HepG2 (cell line): ENCODE measurements around the gene INTS1. TPM values are rescaled to one million over a fixed set of nuclear protein-coding genes. Genes with fewer than 3 reads are reported as not detected.

ENCODE experiments used
- DZIP1 ChIP-seq: sonication (generic); formaldehyde crosslinking; IDR thresholded peaks from 2 replicates; pipeline ENCODE4 v1.5.0; 2020; ENCODE audit warnings: mild to moderate bottlenecking, missing genetic modification reagents
- ELF3 ChIP-seq: IDR thresholded peaks from 2 replicates; pipeline ENCODE4 v1.6.1; 2016; ENCODE audit warnings: missing genetic modification reagents, missing compliant biosample characterization
- JDP2 ChIP-seq: sonication (generic); formaldehyde crosslinking; IDR thresholded peaks from 2 replicates; pipeline ENCODE4 v1.8.1; 2022; ENCODE audit warnings: missing genetic modification reagents, borderline replicate concordance
- MAFG ChIP-seq: sonication (generic); formaldehyde crosslinking; IDR thresholded peaks from 2 replicates; pipeline ENCODE4 v1.5.1; 2020; ENCODE audit warnings: mild to moderate bottlenecking, missing genetic modification reagents
- MAZ ChIP-seq, 2 experiments: sonication (generic) in 1 of 2; formaldehyde crosslinking in 1 of 2; IDR thresholded peaks; 2 replicates each; pipeline versions ENCODE4 v1.5.0 to v1.6.1; 2012 to 2020; ENCODE audit warnings: low read depth in 2 of 2, mild to moderate bottlenecking in 2 of 2, borderline replicate concordance in 1 of 2, improper control_type of control experiment in 1 of 2, low read length in 1 of 2, missing genetic modification reagents in 1 of 2, moderate library complexity in 1 of 2
- MTERF4 ChIP-seq: sonication (generic); formaldehyde crosslinking; IDR thresholded peaks from 2 replicates; pipeline ENCODE4 v1.8.0; 2023; ENCODE audit warnings: mild to moderate bottlenecking, missing genetic modification reagents
- NFYC ChIP-seq: IDR thresholded peaks from 2 replicates; pipeline ENCODE4 v1.6.1; 2016; ENCODE audit warnings: missing genetic modification reagents, missing compliant biosample characterization
- POGK ChIP-seq: sonication (generic); formaldehyde crosslinking; conservative IDR thresholded peaks from 2 replicates; pipeline ENCODE4 v1.8.0; 2022; ENCODE audit warnings: mild to moderate bottlenecking, moderate library complexity, missing genetic modification reagents
- SALL1 ChIP-seq: sonication (generic); formaldehyde crosslinking; IDR thresholded peaks from 2 replicates; pipeline ENCODE4 v1.8.0; 2022; ENCODE audit warnings: mild to moderate bottlenecking, missing genetic modification reagents
- ZBTB44 ChIP-seq: sonication (generic); formaldehyde crosslinking; IDR thresholded peaks from 2 replicates; pipeline ENCODE4 v1.4.0; 2020; ENCODE audit warnings: missing genetic modification reagents
- ZFP82 ChIP-seq: sonication (generic); formaldehyde crosslinking; IDR thresholded peaks from 2 replicates; pipeline ENCODE4 v1.5.1; 2020; ENCODE audit warnings: mild to moderate bottlenecking, missing genetic modification reagents, borderline replicate concordance
- ZGPAT ChIP-seq: IDR thresholded peaks from 2 replicates; pipeline ENCODE4 v1.6.1; 2016; ENCODE audit warnings: mild to moderate bottlenecking
- ZNF383 ChIP-seq: sonication (generic); formaldehyde crosslinking; IDR thresholded peaks from 2 replicates; pipeline ENCODE4 v1.4.0; 2020; ENCODE audit warnings: missing genetic modification reagents, mild to moderate bottlenecking, borderline replicate concordance
- ZNF567 ChIP-seq: sonication (generic); formaldehyde crosslinking; IDR thresholded peaks from 2 replicates; pipeline ENCODE4 v1.8.1; 2023; ENCODE audit warnings: mild to moderate bottlenecking, missing genetic modification reagents, borderline replicate concordance
- ZNF639 ChIP-seq: conservative IDR thresholded peaks from 2 replicates; pipeline ENCODE4 v1.6.1; 2018; ENCODE audit warnings: missing genetic modification reagents
- polyA plus RNA-seq, 8 experiments: library from polyadenylated mRNA; depleted of rRNA in 3 of 8; stranded (reverse) in 7 of 8; unstranded in 1 of 8; fragments of >200 nt; fragmentation: Illumina TruSeq in 4 of 8; extraction: Trizol in 4 of 8; gene quantifications; 2 replicates each; pipeline versions ENCODE4 v1.2.1 to v1.2.3, GENCODE V29; 2011 to 2016; ENCODE audit warnings: low read depth in 4 of 8, missing spikeins in 1 of 8, mixed read lengths in 1 of 8; ENCODE audit not compliant: insufficient read depth in 1 of 8
- total RNA-seq, 5 experiments: library from RNA; depleted of rRNA; stranded (reverse); fragments of >200 nt; fragmentation: Illumina TruSeq; extraction: Trizol; gene quantifications; 2 replicates each; pipeline ENCODE4 v1.2.3, GENCODE V29; 2016; ENCODE audit warnings: low read depth in 1 of 5

The INTS1 gene
- total and polyA plus RNA-seq, 2 of the 13 experiments (the other 11 are each of a cell fraction or from before 2014, with no cell fraction given), result 13.7 to 29.0 TPM

- TF ChIP-seq ZBTB44 (CRISPR knock-in tag), result peak; percentile 69; the same call in 1 of the 2 replicates
- peak; percentile 89 for TF ChIP-seq ZGPAT (CRISPR knock-in tag)
- peak; percentile 95 for TF ChIP-seq ZNF639 (CRISPR knock-in tag)
- peak; percentile 39; the same call in 1 of the 2 replicates for TF ChIP-seq ZNF567
- peak; percentile 75 for TF ChIP-seq ELF3
- TF ChIP-seq ZFP82 (CRISPR knock-in tag), result no peak
- TF ChIP-seq POGK (CRISPR knock-in tag), result peak; percentile 74
- 0 out of 2 replicates have a peak, but pooled peaks have one; percentile 43 for TF ChIP-seq DZIP1 (CRISPR knock-in tag)
- peak; percentile 70; the same call in 1 of the 2 replicates for TF ChIP-seq ZNF383 (CRISPR knock-in tag)
- TF ChIP-seq SALL1, result peak; percentile 68
- peak; percentile 29; the same call in 1 of the 2 replicates for TF ChIP-seq MTERF4
- no peak for TF ChIP-seq MAFG (CRISPR knock-in tag)
- peak; percentile 29; the same call in 1 of the 2 replicates for TF ChIP-seq NFYC
- no peak for TF ChIP-seq JDP2 (CRISPR knock-in tag)
- no peak; the same call in 1 of the 2 replicates for TF ChIP-seq MAZ (IDR thresholded peaks at IDR 0.05; ENCODE audit: borderline replicate concordance, low read depth, low read length)
- TF ChIP-seq MAZ (CRISPR knock-in tag; IDR thresholded peaks at IDR 0.05; ENCODE audit: low read depth), result peak; percentile 64; the same call in 1 of the 2 replicates
These were observed at the start of gene INTS1 (continued) for GRCh38 chr7:1503816-1504775.
